ENCODE data around the gene TMEM150A. TPM values are rescaled to one million over a fixed set of nuclear protein-coding genes. Genes with fewer than 3 reads are reported as not detected.
A peak's percentile ranks its signal among the peaks of the same experiment; 100 is the strongest.

The TMEM150A gene
- total RNA-seq, 1 donor from 2014 or later, result 7.2 TPM

DNA sequence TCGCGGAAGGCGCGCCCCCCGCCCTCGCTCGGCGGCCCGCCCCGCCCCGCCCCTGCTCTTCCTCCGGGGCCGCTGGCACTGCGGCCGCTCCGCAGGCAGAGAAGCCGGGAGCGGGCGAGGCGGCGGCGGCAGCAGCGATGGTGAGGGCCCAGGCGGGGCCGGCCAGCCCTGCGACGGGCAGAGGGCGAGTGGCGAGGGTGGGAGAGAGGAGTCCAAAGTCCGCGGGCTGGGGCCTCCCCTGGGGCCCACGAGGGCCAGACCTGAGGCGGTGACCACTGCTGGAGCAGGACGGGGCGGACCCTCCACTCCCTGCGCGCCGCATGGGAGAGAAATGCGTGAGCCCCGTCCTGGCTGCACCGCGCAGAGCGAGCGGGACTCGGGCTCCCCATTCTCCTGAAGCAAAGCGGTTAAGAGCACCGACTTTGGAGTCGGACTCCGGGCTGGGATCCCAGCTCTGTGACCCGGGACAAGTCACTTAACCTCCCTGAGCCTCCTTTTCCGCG lies 18.1 kb downstream of the TMEM150A start, which contains the start of gene VAMP5:
TSS of gene VAMP5 (plus strand) at position 78 of the 503 bp plus-strand sequence. CDS start at position 138, 60 bp downstream.
- Mint-ChIP-seq H3K4me1 (peaks cover 42% of the 10 kb centered on the region), H3K27me3 (ENCODE audit: insufficient read depth, low read depth) (peaks cover 4% of the 10 kb centered on the region), H3K36me3 (peaks cover 2% of the 10 kb centered on the region), H3K27ac (peak within 1 kb of the TSS; percentile 65), H3K4me3 (no peak within 1 kb of the TSS), H3K9me3 (no peaks in the 10 kb centered on the region)
- no peaks in the 10 kb centered on the region for H3F3A ChIP-seq (ENCODE audit: low read depth)
- H3K36me3 ChIP-seq, result no peaks in the 10 kb centered on the region
- TF ChIP-seq EZH2 (IDR thresholded peaks at IDR 0.05) (peak; percentile 83), EZH2phosphoT487 (IDR thresholded peaks at IDR 0.05) (peak; percentile 64)
- TF ChIP-seq, protein P1, sequence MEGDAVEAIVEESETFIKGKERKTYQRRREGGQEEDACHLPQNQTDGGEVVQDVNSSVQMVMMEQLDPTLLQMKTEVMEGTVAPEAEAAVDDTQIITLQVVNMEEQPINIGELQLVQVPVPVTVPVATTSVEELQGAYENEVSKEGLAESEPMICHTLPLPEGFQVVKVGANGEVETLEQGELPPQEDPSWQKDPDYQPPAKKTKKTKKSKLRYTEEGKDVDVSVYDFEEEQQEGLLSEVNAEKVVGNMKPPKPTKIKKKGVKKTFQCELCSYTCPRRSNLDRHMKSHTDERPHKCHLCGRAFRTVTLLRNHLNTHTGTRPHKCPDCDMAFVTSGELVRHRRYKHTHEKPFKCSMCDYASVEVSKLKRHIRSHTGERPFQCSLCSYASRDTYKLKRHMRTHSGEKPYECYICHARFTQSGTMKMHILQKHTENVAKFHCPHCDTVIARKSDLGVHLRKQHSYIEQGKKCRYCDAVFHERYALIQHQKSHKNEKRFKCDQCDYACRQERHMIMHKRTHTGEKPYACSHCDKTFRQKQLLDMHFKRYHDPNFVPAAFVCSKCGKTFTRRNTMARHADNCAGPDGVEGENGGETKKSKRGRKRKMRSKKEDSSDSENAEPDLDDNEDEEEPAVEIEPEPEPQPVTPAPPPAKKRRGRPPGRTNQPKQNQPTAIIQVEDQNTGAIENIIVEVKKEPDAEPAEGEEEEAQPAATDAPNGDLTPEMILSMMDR (IDR thresholded peaks at IDR 0.05), result no peak
- peak; percentile 49 for DNase-seq (ENCODE audit: low spot score)
- H3K9me3 ChIP-seq (ENCODE audit: low read depth), result no peaks in the 10 kb centered on the region
- peaks cover 4% of the 10 kb centered on the region for H3K4me1 ChIP-seq
- no peak within 1 kb of the TSS for H3K9ac ChIP-seq
- H4K20me1 ChIP-seq (ENCODE audit: low read depth), result no peaks in the 10 kb centered on the region
- H3K27me3 ChIP-seq, result peaks cover 99% of the 10 kb centered on the region
- no peak within 1 kb of the TSS for H3K27ac ChIP-seq
- H2AFZ ChIP-seq (replicated peaks), result peak within 1 kb of the TSS; percentile 44
- H3K79me2 ChIP-seq (ENCODE audit: low read depth), result no peaks in the 10 kb centered on the region
- peak within 1 kb of the TSS; percentile 35 for H3K4me3 ChIP-seq
- H3K4me2 ChIP-seq, result peak within 1 kb of the TSS; percentile 74

GRCh38 chr2:85583667-85584353 lies 18.7 kb downstream of the TMEM150A start:
- no peaks in the 10 kb centered on the region for H3F3A ChIP-seq (ENCODE audit: low read depth)
- peaks cover 98% of the 10 kb centered on the region for H3K27me3 ChIP-seq

DNA sequence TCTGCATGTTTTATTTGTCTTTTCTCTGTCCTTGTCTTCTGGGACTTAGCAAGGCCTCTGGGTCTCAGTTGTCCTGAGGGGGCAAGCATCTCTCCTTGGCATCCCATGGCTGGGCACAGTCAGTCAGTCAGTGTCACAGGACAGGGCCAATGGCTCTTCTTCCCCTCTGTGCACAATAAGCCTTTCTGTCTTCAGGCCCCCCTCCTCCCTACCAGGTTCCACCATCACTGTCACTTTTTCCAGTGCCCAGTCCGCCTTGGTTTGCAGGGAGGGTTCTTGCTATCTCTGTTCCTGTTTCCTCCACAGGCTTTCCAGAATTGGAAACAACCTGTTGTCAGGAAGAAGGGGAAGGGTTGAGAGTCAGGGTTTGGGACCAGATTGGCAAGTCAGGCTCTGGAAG lies 20.0 kb downstream of the TMEM150A start:
- peaks cover 22% of the 10 kb centered on the region for H3K4me1 ChIP-seq
- H2AFZ ChIP-seq (replicated peaks), result no peak overlapping the region
- Mint-ChIP-seq H3K27ac (no peak overlapping the region), H3K4me1 (peaks cover 51% of the 10 kb centered on the region), H3K27me3 (ENCODE audit: insufficient read depth, low read depth) (peaks cover 5% of the 10 kb centered on the region), H3K36me3 (peaks cover 2% of the 10 kb centered on the region), H3K9me3 (no peaks in the 10 kb centered on the region), H3K4me3 (no peak overlapping the region)
- H3K4me2 ChIP-seq, result no peak overlapping the region
- no peak for TF ChIP-seq EZH2 (IDR thresholded peaks at IDR 0.05)
- TF ChIP-seq EZH2phosphoT487 (IDR thresholded peaks at IDR 0.05), result no peak
- TF ChIP-seq, protein P1 (IDR thresholded peaks at IDR 0.05), result no peak
- peaks cover 98% of the 10 kb centered on the region for H3K27me3 ChIP-seq
- H3K27ac ChIP-seq, result no peak overlapping the region
- H3K36me3 ChIP-seq, result no peaks in the 10 kb centered on the region
- H3K79me2 ChIP-seq (ENCODE audit: low read depth), result no peaks in the 10 kb centered on the region
- no peak overlapping the region for H3K9ac ChIP-seq
- H3K4me3 ChIP-seq, result no peak overlapping the region
- no peaks in the 10 kb centered on the region for H4K20me1 ChIP-seq (ENCODE audit: low read depth)
- no peaks in the 10 kb centered on the region for H3F3A ChIP-seq (ENCODE audit: low read depth)
- DNase-seq (ENCODE audit: low spot score), result no peak
- H3K9me3 ChIP-seq (ENCODE audit: low read depth), result no peaks in the 10 kb centered on the region

More at GRCh38 chr2:85583667-85584353, 18.7 kb downstream of the TMEM150A start:
- Histone ChIP-seq H3K4me1 (peaks cover 9% of the 10 kb centered on the region), H3K9ac (no peak overlapping the region), H3K36me3 (no peaks in the 10 kb centered on the region), H3K27ac (no peak overlapping the region), H3K4me2 (peak overlapping the region; percentile 74), H3K79me2 (ENCODE audit: low read depth) (no peaks in the 10 kb centered on the region), H2AFZ (replicated peaks) (no peak overlapping the region), H4K20me1 (ENCODE audit: low read depth) (no peaks in the 10 kb centered on the region), H3K4me3 (peak overlapping the region; percentile 35), H3K9me3 (ENCODE audit: low read depth) (no peaks in the 10 kb centered on the region)
- Mint-ChIP-seq H3K27me3 (ENCODE audit: insufficient read depth, low read depth) (peaks cover 5% of the 10 kb centered on the region), H3K4me1 (peaks cover 48% of the 10 kb centered on the region), H3K9me3 (no peaks in the 10 kb centered on the region), H3K4me3 (no peak overlapping the region), H3K27ac (peak overlapping the region; percentile 53), H3K36me3 (peaks cover 2% of the 10 kb centered on the region)
- DNase-seq (ENCODE audit: low spot score), result no peak
- TF ChIP-seq EZH2 (IDR thresholded peaks at IDR 0.05) (no peak), EZH2phosphoT487 (IDR thresholded peaks at IDR 0.05) (peak; percentile 69)
- TF ChIP-seq, protein P1 (IDR thresholded peaks at IDR 0.05), result no peak

Measured in neural progenitor cell (in vitro differentiated cells).